ENCODE measurements around the gene CRIM1.

GRCh38 chr2:36597532-36598377 lies 242.2 kb downstream of the CRIM1 start, which contains the start of gene FEZ2:
- TF ChIP-seq TAF1 (conservative IDR thresholded peaks at IDR 0.05) (no peak), GABPA (IDR thresholded peaks at IDR 0.05 in 1 of 2, conservative IDR thresholded peaks at IDR 0.05 in 1 of 2) (no peak), HNF4A (conservative IDR thresholded peaks at IDR 0.05) (no peak), MAX (IDR thresholded peaks at IDR 0.05) (no peak), RXRA (IDR thresholded peaks at IDR 0.05) (no peak)
- TF ChIP-seq, protein P1, sequence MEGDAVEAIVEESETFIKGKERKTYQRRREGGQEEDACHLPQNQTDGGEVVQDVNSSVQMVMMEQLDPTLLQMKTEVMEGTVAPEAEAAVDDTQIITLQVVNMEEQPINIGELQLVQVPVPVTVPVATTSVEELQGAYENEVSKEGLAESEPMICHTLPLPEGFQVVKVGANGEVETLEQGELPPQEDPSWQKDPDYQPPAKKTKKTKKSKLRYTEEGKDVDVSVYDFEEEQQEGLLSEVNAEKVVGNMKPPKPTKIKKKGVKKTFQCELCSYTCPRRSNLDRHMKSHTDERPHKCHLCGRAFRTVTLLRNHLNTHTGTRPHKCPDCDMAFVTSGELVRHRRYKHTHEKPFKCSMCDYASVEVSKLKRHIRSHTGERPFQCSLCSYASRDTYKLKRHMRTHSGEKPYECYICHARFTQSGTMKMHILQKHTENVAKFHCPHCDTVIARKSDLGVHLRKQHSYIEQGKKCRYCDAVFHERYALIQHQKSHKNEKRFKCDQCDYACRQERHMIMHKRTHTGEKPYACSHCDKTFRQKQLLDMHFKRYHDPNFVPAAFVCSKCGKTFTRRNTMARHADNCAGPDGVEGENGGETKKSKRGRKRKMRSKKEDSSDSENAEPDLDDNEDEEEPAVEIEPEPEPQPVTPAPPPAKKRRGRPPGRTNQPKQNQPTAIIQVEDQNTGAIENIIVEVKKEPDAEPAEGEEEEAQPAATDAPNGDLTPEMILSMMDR (IDR thresholded peaks at IDR 0.05; ENCODE audit: low read depth, low read length, missing input control): no peak
